GM19452 (cell line): Measurements from ENCODE around the gene ZNF74.
"Not testable (repeated sequence)": the region's sequence is repeated elsewhere in the genome, so short reads cannot be mapped to it uniquely, and the experiment has no call there.

ENCODE experiments used
- ATAC-seq: cut with Tn5 transposase; IDR thresholded peaks from one replicate; pipeline ENCODE4 v1.9.1; 2021; ENCODE audit not compliant: unreplicated experiment

ZNF74 gene

DNA sequence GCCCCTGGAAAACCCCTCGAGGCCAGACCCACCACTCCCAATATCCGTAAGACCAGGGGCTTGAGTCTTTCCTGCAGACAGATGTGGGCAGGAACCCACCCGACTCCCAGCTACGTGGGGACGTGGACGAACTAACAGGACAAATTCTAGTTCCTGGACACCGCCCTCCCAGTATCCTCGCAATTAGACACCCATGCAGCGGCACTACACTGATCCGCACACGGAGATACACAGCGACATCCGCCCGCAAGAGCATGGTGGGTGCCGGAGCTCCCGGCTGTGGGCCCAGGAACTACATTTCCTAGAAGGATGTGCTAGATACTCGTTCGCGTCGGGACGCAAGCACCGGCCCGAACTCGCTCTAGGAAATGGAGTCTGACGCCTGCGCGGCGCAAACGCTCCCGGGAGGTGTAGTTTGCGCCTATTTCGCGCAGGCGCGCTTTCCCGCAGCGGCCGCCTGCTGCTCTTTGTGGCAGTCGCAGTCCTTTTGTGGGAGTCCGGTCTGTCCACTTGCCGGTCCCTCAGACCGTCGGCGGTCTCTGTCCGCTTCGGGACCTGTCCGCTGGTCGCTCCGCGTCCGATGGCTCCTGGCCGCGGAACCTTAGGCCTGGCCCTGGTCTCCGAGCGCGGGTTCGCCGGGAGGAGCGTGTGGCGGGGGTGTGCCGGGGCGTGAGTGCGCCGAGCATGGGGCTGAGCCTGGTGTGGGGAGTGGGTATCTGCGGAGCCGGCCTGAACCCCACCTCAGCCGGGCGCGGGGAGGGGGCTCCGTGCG lies at the start of gene ZNF74:
TSS of gene ZNF74 (plus strand) at position 447 of the 772 bp plus-strand sequence. CDS start 478 bp downstream, outside the sequence.
- ATAC-seq: peak; percentile 79

DNA sequence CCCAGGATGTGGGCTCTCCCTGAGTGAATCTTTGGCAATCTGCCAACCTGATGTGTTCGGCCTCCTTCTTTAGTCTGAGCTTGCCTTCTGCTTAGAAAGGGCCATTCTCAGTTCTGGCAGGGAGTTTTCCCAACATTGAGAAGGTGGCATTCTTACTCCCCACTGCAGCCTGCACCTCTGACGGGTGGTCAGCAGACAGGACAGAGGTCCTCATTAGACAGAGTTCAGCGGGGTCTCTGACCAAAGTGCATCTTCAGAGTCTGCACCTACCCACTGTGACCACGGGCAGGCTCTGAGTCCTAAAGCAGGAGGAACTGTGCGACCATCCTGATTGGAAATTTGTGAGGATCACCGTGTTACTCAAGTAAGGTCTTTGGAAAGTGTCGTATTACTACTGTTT lies 47.4 kb upstream of the ZNF74 start:
- ATAC-seq: not testable (repeated sequence)

DNA sequence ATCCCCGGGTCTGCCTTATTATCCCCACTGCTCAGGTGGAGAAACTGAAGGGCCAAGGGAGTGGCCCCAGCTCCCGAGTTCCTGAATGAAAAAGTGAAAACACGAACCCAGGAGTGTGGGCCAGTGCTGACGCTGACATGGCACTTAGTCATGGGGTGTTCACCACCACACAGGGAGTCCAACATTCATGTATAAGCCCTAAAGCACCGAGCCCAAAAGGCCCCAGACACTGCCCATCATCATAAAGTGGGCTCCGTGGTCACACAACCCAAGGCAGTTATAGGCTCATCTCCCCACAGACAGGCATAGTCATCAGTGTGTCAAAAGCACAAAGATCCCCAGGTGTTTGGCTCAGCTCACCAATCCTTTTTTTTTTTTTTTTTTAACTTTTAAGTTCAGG lies 41.4 kb upstream of the ZNF74 start:
- not testable (repeated sequence) for ATAC-seq

GRCh38 chr22:20354238-20354975 lies 39.5 kb upstream of the ZNF74 start:
- ATAC-seq: no peak

DNA sequence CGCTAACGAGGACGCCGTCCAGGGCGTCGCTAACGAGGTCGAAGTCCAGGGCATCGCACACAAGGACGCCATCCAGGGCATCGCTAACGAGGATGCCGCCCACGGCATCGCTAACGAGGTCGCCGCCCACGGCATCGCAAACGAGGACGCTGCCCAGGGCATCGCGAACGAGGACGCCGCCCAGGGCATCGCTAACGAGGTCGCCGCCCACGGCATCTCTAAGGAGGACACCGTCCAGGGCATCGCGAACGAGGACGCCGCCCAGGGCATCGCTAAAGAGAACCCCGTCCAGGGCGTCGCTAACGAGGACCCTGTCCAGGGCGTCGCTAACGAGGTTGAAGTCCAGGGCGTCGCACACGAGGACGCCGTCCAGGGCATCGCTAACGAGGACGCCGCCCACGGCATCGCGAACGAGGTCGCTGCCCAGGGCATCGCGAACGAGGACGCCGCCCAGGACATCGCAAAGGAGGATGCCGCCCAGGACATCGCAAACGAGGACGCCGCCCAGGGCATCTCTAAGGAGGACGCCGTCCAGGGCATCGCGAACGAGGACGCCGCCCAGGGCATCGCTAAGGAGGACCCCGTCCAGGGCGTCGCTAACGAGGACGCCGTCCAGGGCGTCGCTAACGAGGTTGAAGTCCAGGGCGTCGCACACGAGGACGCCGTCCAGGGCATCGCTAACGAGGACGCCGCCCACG lies 37.9 kb upstream of the ZNF74 start:
- not testable (repeated sequence) for ATAC-seq

GRCh38 chr22:20356906-20357305 lies 37.0 kb upstream of the ZNF74 start:
- ATAC-seq: not testable (repeated sequence)

DNA sequence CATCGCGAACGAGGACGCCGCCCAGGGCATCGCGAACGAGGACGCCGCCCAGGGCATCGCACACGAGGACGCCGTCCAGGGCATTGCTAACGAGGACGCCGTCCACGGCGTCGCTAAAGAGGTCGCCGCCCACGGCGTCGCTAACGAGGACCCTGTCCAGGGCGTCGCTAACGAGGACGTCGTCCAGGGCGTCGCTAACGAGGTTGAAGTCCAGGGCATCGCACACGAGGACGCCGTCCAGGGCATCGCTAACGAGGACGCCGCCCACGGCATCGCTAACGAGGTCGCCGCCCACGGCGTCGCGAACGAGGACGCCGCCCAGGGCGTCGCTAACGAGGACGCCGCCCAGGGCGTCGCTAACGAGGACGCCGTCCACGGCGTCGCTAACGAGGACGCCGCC lies 36.0 kb upstream of the ZNF74 start:
- not testable (repeated sequence) for ATAC-seq

DNA sequence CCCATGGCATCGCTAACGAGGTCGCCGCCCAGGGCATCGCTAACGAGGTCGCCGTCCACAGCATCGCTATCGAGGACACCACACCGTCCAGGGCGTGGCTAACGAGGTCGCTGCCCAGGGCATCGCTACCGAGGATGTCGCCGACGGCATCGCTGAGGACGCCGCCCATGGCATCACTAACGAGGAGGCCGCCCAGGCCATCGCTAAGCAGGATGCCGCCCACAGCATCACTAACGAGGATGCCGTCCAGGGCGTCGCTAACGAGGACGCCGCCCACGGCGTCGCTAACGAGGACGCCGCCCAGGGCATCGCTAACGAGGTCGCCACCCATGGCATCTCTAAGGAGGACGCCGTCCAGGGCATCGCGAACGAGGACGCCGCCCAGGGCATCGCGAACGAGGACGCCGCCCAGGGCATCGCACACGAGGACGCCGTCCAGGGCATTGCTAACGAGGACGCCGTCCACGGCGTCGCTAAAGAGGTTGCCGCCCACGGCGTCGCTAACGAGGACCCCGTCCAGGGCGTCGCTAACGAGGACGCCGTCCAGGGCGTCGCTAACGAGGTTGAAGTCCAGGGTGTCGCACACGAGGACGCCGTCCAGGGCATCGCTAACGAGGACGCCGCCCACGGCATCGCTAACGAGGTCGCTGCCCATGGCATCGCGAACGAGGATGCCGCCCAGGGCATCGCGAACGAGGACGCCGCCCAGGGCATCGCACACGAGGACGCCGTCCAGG lies 35.3 kb upstream of the ZNF74 start:
- ATAC-seq: not testable (repeated sequence)

DNA sequence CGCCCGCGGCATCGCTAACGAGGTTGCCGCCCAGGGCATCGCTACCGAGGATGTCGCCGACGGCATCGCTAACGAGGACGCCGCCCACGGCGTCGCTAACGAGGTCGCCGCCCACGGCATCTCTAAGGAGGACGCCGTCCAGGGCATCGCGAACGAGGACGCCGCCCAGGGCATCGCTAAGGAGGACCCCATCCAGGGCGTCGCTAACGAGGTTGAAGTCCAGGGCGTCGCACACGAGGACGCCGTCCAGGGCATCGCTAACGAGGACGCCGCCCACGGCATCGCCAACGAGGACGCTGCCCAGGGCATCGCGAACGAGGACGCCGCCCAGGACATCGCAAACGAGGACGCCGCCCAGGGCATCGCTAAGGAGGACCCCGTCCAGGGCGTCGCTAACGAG lies 33.7 kb upstream of the ZNF74 start:
- ATAC-seq: not testable (repeated sequence)

DNA sequence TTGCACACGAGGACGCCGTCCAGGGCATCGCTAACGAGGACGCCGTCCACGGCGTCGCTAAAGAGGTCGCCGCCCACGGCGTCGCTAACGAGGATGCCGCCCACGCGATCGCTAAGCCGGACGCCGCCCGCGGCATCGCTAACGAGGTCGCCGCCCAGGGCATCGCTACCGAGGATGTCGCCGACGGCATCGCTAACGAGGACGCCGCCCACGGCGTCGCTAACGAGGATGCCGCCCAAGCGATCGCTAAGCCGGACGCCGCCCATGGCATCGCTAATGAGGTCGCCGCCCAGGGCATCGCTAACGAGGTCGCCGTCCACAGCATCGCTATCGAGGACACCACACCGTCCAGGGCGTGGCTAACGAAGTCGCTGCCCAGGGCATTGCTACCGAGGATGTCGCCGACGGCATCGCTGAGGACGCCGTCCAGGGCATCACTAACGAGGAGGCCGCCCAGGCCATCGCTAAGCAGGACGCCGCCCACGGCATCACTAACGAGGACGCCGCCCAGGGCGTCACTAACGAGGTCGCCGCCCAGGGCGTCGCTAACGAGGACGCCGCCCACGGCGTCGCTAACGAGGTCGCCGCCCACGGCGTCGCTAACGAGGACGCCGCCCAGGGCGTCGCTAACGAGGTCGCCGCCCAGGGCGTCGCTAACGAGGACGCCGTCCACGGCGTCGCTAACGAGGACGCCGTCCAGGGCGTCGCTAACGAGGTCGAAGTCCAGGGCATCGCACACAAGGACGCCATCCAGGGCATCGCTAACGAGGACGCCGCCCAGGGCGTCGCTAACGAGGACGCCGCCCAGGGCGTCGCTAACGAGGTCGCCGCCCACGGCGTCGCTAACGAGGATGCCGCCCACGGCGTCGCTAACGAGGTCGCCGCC lies 32.8 kb upstream of the ZNF74 start:
- ATAC-seq: not testable (repeated sequence)

DNA sequence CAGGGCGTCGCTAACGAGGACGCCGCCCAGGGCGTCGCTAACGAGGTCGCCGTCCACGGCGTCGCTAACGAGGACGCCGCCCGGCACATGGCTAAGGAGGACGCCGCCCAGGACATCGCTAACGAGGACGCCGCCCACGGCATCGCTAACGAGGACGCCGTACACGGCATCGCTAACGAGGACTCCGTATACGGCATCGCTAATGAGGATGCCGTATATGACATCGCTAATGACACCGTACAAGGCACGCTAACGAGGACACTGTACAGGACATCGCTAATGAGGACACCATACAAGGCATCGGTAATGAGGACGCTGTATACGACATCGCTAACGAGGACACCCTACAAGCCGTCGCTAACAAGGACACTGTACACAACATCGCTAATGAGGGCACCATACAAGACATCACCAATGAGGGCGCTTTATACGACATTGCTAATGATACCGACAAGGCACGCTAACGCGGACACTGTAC lies 32.2 kb upstream of the ZNF74 start:
- not testable (repeated sequence) for ATAC-seq

DNA sequence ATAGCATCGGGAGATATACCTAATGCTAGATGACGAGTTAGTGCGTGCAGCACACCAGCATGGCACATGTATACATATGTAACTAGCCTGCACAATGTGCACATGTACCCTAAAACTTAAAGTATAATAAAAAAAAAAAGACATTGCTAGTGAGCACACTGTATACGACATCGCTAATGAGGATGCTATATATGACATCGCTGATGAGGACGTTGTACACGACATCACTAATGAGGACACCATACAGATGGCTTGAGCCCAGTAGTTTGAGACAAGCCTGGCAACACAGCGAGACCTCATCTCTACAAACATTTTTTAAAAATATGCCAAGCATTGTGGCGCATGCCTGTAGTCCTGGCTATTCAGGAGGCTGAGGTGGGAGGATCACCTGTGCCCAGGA lies 31.5 kb upstream of the ZNF74 start:
- not testable (repeated sequence) for ATAC-seq

GRCh38 chr22:20364335-20365260 lies 29.4 kb upstream of the ZNF74 start:
- ATAC-seq: not testable (repeated sequence)

DNA sequence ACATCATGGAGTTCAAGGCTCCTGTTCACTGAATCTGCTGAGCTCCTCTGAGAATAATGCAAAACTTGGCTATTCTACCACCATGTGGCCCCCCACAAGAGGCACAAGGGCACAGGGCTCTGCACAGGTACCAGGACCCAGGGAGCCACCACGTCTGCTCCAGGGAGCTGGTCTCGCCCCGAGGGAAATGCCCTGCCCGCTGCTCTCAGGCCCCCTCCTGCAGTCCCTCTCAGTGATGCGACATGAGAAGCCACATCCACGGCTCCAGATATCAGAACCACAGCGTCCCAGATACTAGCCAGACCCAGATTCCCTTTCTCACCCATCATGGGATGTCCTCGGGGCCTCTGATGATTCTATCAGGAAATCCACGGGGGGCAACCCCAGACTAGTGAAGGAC lies 27.1 kb upstream of the ZNF74 start:
- not testable (repeated sequence) for ATAC-seq

DNA sequence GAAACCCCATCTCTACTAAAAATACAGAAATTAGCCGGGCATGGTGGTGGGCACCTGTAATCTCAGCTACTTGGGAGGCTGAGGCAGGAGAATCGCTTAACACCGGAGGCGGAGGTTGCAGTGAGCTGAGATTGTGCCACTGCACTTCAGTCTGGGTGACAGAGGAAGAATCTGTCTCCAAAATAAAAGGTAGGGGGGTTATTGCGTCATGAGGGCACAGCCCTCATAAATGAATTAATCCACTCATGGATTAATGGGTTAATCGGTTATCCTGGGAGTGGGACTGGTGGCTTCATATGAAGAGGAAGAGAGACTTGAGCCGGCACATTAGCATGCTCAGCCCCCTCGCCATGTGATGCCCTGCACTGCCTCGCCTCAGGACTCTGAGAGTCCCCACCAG lies 25.1 kb upstream of the ZNF74 start:
- not testable (repeated sequence) for ATAC-seq

DNA sequence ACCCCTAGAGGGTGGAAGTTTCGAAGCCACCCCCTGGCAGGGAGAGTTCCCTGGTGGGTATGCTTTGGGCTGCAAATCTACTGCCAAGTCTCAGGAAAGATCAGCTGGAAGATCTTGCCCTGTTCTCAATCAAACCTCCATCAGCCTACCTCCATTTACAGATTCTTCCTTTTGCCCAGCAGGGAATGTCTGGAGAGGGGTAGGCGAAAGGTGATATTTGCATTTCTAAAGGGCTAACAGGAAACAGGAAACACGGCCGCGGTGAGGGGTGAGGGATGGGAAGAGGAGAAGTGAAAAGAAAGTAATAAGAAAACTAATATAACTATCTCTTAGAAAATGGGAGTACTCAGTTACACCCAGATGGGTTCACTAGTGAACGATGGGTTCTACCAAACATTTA lies 22.3 kb upstream of the ZNF74 start:
- ATAC-seq: not testable (repeated sequence)

DNA sequence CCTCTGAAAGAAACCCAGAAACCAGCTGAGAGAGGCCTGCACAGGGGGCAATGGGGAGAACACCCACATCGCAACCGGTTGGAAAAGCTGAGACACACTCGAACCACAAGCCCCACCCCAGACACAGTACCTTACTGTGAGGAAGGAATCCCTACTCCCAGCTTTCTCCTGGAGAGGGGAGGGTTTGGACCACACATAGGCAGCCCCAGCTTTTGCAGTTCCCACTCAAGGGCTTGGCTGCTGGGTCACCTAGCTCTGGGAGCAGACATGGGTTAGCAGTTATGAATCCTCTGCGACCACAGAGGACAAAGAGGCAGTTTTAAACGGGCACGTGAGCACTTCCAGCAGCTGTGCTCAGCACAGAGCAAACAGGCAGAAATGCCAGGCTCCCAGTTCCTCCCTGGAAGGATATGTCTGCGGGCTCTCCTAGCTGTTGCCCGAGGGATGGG lies 21.5 kb upstream of the ZNF74 start:
- not testable (repeated sequence) for ATAC-seq

- ATAC-seq: not testable (repeated sequence)
Measured at GRCh38 chr22:20373195-20373706, 20.7 kb upstream of the ZNF74 start.
